HG02588 (cell line): Measurements from ENCODE around the gene ADAM12.

Experiments
- ATAC-seq: cut with Tn5 transposase; IDR thresholded peaks from one replicate; pipeline ENCODE4 v1.9.1; 2021; ENCODE audit warnings: mild to moderate bottlenecking, moderate library complexity; ENCODE audit not compliant: unreplicated experiment

Gene ADAM12

DNA sequence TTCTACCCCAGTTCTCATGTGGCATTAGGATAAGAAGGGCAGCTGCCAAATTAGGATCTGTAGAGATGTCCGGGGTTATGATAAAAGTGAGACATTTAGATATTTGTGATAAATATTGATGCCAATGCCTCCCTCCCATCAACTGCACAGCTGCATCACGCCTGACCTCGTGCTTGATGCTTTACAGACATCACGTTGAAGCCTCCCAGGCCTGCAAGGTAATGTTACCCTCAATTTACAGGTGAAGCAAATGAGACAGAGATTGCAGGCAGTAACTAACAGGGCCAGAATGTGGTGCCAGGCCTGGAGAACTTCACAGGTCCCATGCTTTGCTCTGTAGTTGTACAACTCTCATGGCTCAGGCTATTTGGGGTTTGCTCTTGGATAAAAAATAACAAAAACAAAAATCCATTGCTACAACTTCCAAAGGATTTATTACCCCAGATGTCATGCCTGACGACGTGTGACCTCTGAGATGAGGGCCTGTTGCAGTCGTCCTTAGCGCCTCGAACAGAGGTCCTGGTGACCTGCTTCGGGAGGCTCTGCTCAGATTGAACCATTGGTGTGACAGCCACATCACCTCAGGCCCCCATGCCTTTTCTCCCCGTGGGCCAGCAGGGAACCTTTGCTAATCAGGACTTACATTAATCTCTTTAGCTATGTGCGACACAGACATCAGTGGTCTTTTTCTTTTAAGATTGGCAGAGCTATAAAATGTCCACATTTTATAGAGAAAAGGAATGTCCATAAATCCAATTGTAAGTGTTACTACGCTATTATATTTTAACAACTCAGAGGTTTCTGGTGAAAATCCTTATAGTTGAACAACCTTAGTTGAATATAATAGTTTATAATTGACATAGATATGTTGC lies 169.3 kb downstream of the ADAM12 start:
- ATAC-seq: no peak

DNA sequence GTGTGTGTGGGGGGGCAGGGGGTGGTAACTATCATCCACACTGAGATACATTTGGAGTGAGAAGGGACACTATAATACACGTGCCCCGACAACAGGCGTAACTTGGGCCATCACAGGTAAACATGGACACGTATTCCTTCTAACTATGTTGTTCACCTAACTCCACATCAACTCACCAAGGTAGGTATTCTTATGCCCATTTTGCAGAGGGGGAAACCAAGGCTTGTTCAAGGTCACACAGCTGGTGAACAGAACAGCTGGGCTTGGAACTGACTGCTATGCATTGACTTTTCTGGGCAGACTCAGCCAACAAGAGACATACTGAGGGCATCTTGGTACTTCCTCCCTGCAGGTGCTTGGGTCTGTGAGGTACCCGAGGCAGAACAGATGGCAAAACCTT lies 170.1 kb downstream of the ADAM12 start:
- no peak for ATAC-seq

DNA sequence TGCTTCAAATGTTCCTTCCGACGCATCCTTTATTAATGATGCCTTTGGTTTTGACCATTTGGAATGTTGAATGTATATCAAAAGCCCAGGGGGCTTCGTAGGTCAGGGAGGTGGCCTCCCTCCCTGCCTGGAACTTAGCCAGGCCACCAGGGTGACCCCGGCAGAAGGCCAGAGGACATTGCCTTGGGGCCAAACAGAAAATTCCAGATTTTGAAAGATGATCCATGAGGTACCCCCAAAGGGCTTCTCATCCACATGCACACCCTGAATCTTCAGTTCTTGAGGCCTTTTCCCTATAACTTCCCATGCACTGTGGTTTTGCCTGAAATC lies 171.7 kb downstream of the ADAM12 start:
- no peak for ATAC-seq

DNA sequence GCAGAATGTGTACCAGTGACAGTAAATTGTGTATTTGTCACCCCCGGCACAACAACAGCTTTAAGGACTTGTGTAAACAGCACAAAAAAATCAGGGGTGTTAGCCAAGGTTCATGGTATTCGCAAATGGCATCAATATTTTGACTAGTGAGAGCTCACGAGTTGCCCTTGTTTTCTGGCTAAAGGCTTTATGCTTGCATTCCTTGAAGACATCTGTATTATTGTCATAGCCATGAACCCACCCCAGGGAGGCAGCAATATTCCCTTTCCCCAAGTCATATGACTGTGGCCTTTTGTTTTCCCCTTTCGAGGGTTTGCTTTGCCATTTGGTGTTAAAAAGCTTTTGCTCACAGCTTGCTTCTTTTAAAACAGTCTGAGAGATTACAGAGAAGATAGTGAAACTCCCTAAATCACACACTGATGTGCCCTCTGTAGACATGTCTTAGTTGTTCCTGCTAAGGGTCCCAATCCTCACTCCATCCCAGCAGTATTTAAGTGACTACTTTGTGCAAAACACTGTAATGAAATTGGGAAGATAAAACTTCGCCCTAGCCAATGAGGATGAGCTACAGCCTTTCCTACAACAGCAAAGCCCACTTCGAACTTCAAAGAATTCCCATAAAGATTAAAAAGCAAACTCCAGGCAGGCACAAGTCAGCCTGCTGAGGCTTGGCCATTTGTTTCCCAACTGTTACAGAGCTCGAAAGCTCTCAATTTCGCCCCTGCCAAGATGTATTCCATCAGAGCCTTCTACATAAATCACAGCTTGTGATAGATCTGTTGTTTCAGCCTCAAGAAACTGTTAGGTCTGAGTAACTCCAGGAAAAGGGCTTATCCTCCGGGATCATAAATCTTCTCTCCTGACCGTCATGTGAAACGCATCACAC lies 172.3 kb downstream of the ADAM12 start:
- ATAC-seq: no peak

DNA sequence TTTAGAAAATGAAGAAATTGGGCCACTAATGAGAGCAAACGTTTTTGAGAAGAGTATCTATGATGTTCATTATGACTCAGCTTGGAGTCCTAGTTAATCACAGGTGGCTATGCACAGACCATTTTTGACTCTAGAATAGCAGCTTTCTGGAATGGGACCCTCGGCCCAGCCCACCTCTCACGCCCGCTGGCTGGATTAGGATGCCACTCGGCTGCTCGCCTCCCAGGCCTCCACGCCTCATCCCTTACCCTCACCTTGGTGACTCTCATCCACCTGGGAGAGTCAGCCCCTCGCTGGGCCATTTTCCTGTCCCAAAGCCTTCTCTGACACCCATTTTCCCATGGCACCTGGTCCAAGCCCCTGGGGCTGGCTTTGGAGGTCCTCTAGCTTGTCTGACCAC lies 173.6 kb downstream of the ADAM12 start:
- no peak for ATAC-seq

DNA sequence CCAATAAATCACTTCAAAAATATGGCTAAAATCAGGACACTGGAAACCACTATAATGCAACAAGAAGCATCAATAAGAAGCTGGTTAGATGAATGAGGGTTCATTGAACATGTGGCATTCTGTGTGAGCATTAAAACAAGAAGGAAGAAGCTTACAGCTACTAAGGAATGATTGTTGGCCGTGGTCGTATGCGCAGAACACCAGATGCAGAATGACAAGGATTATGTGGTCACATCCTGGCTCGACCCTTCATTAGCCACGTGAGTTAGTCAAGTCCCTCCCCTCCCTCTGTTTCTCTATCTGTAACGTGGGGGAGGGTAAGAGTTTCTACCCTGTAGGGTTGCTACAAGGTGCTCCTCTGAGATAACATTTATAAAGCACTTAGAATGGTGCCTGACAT lies 174.3 kb downstream of the ADAM12 start:
- ATAC-seq: no peak

DNA sequence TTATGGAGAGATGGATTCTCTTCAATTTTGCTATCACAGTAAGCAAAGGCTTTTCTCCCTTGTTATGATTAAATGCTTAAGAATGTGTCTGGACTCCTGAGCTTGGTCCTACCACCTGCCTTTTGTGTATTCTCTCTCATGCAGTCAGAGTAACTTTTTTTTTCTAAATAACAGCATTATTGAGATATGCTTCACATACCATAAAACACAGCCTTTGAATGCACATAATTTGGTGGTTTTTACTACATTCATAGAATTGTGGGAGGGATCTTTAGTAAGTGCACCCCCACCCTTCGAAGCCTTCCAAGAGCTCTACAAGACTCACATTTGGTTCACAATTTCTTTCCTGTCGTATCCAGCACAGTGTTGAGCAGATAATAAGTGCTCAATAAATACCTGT lies 175.5 kb downstream of the ADAM12 start:
- no peak for ATAC-seq

DNA sequence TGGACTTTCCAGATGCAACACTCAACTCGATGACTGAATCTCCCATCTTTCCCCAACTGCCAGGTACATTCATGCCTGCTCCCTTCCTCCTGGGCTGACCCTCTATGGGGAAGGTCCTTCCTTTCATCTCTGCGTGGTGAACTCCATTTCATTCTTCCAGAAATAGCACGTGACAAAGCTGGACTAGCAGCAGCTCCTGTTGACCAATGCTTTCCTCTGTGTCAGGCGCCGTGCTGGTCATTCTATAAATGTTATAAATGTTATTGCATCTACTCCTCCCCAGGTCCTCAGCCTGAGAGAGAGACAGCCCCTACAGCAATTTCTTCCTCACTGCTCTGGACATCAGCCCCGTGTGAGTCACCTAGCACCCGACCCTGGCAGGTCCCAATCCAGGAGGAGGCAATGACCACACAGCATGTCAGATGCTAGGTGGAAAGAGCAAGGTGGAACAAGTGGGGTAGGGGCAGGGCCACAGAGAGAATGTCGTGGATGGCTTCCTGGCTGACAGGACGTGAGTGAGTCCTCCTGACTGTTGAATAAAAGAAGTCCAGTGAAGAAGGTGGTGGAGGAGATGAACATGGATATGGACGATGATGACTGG lies 178.1 kb downstream of the ADAM12 start:
- no peak for ATAC-seq

DNA sequence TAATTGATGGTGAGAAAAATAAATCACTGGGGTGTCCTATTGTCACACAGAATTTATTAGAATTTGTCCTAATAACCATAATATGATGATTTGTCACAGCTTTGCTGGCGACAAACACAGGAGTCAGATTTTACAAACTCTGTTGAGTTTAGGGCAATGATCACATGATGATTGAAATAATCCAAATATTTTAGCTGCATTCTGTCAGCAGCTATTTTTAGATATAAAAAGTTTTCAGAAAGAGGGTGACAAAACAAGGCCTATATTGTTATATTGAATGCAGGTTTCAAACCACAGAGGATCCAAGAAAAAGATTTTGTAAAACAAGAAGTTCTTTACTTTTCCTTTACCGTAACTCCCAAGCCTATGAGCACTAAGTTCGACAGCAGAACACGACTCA lies 178.8 kb downstream of the ADAM12 start:
- no peak for ATAC-seq

DNA sequence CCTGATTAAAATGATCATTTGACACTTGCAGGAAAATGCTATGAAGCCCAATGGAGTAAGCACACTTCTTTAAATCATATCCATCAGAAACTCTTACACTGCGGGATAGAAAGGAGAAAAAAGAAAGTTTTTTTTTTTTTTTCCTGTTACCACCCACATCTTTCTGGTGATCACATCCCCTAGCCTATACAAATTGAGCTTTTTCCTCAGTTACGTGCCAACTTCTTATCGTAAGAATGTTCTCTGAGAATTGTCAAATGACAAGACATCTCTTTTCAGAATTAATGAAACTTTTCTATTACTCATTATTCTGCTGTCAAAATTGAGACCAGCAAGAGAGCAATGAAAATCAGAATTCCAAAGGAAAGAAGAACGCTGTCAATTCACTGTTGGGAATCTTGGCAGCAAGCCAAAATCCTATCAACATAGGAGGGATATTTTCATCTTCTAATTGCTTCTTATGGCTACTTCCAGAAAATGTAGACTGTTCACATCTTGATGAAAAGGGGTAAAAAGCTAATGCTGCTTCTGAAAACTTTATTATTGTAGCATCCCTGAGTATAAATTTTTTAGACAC lies 179.5 kb downstream of the ADAM12 start:
- no peak for ATAC-seq

DNA sequence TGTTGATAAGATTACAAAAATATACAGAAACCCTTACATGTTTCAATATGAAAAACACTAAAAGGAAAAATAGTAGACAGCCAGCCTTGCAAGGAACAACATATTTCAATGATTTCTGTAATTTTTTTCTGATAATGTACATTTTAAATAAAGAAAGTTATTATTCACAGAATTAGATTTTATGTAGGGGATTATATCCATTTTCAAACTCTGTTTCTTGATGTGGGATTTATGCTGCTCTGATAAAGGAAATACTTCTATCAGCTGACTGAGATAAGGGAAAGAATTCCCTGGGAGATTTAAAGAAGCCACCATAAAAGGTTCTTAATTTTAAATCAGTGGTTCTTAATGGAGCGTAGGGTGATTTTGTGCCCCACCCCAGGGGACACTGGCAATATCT lies 180.4 kb downstream of the ADAM12 start:
- ATAC-seq: no peak

DNA sequence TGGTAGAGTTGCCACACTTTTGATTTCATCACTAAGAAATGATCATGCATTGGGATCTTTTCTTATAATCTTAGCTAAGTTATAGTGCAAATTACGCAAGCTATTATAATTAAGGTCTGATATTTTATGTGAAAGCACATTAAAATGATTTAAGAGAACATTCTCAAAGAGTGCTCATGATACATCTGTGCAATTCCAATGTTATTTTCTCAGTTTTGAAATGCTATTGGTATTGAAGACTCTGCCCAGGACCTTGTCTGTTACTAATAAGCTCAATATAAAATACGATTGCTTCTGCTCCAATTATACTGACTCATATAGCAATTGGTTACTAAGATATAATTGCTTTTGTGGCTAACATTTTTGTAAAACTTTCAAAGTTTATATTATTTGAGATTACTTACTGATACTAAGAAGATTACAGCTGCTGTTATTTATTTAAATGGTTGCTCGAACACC lies 180.9 kb downstream of the ADAM12 start:
- no peak for ATAC-seq

DNA sequence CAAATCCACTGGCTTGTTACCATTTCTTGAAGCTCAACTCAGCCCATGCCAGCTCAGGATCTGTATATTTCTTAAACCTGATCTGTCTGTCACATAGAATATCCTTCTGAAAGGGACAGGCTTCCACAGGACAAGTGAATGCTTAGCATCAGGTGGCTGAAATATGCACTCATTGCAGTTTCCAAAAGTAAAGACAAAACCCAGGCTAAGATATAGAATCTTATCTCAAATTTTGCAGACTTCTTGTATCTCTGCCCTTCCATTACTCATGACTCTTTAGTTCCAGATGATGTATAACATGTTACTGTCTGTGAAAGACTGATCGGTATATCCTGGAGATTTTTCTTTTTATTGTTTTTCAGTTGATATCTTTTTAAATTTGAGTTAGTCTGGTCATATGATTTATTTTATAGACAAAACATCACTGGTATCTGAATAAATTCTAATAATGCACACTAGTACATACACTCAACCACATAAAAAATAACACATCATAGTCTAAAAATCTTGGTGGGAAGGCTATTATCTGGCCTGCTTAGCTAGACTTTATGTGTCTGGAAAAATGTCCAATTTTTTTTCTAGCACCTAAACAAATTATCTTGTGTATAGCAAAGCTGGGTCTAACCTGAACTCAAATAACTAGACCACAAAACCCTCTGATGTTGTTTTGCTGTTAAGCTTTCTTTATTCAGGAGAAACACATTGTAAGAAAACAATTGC lies 182.6 kb downstream of the ADAM12 start:
- no peak for ATAC-seq

DNA sequence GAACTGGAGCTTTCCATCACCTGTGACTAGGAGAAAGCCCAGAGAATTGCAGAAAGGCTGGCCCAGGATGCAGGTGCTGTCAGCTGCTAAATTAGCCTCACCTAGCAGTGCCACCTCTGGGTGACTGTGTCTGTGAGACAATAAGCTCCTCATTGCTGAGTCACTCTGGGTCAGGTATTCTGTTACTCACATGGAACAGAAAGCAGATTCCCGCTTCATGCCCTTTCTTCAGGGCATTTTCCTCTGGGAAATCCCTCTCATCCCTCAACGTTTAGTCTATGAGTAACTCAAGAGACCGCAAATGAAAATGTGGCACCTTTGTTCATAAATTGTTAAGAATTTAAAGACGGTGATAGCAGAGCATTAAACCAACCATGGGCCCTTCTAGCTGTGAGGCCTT lies 184.0 kb downstream of the ADAM12 start:
- ATAC-seq: no peak

DNA sequence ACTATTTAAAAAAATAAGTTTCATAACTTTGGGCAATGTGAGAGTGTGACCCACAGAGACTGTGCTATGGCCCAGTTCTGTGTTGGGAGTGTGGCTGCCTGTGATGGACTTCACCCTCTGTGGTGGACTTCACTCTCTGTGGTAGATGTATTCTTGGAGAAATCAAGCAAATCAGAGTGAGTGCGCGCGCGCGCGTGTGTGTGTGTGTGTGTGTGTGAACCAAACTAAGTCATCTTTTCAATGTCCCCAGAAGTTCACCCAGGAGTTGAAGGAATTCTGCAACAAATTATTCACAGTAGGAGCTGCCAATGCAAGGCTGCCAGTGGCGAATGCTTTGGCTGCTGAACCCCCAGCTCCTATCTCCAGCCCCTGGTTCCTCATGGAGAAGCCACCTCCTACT lies 184.5 kb downstream of the ADAM12 start:
- no peak for ATAC-seq

DNA sequence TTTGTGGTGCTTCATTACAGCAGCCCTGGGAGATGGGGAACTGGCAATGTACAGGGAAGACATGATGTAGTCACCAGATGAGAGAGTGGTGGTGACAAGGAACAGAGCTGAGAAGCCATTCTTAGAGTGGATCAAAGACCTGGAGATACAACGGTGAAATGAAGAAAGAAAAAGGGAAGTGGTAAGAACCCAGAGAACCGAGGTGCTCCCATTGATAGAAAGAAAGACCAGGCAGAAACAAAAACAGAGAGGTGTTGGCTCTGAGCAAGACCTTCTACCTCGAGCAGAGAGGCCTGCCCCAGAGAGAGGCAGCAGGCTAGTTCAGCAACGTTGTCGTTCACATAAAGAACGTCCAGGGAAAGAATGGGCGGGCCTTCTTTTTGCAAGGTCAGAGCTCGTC lies 186.7 kb downstream of the ADAM12 start:
- no peak for ATAC-seq

DNA sequence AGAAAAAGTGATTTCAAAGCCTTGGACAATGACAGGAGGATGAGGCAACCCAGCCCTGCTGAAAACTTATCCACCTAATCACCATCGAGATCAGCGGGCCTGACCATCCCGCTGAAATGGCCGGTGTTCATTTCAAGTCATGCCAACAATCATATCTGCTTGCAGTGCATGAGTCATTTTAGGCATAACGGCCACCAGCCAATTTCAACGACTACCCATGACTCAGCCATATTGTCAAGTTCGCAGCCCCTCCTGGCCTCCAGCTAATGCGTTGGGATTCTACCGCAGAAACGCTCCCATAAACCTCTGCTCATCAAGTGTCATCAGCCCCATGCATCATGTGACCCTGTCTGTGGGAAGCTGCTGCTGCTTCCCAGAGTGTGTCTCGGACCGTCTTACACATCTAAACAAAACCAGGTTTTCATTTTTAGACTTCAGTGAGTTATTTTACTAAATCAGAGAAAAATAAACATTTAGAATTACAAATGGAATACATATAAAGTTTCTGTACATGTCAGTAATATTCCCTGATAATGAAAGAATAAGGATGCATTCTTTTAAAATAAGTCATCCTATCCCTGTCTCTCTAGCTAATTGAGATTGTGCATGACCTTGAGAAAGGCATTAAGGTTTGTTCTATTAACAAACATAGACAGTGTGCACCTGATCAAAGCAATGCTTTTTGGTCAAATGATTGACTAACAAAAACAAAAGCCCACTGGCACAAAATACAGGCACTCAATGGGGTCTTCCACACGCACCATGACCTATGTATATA lies 188.9 kb downstream of the ADAM12 start:
- no peak for ATAC-seq

DNA sequence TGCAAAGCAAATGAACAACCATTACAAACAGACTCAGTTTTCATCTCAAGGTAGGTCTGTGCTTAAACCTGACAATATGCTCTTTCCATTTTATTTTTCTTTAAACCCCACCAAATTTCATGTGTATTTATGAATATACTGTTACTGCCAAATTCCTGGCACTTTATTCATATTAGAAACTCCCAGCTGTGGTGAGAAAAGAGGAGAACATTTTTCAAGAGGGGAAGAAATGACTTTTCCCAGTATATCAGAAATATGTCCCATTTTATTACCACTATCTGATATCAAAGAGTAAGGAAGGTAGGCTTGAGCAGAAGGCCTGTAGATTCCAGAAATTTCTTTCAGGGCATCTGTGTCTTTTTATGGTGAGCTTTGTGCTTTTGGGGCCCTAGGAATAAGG lies 189.6 kb downstream of the ADAM12 start:
- no peak for ATAC-seq

DNA sequence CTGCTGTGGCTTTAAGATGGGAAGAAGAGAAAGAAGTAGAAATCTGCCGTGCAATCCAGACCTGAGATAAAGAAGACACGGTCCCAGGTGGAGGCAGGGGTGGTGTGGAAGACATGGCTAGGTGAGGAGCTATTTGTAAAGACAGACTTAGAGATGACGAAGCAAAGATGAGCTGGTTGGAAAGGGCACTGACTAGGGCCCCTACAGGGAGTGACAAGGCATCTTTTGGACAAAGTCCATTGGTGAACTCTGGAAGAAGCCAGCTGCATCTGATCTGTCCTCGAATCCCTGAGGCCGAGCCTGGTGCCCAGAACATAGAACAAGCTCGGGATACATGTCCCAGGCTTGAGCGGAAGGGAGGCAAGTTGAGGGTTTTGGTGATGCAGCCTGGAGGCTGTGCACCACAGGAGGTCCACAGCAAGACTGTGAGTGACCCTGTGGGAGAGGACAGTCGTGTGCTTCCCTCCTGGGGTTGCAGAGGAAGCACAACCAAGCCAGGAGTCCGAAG lies 191.2 kb downstream of the ADAM12 start:
- ATAC-seq: no peak

DNA sequence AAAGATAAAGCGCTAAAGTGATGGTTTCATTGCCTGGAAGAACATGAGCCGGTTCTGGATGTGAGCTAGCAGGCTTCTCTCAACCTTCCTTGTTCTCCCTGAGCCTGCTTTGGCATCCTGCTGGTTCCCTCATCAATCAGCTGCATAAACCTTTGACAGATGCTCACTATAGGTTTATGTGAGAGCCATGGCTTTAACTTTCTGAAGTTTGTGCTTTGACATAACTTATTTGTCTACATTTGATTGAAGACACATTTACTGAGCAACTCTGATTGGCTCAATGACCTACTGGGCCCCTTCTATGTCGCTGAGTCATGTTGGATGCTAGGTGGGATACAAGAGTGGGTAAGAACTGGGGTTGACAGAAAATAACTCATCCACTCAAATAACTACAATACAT lies 192.0 kb downstream of the ADAM12 start:
- ATAC-seq: no peak
